H1 (cell line): Measurements from ENCODE around the gene SDHAF4. TPM values are rescaled to one million over a fixed set of nuclear protein-coding genes. Genes with fewer than 3 reads are reported as not detected.

Experiments
- ATF2 ChIP-seq: IDR thresholded peaks from 2 replicates; pipeline ENCODE4 v1.6.1; 2012; ENCODE audit warnings: low read length, inconsistent platforms
- CBX8 ChIP-seq: fragments of 300-800, 300-1000 bp; sonication (generic); IDR thresholded peaks from 2 replicates; pipeline ENCODE4 v1.7.1; 2016; ENCODE audit warnings: low read depth, low read length, borderline replicate concordance
- CEBPB ChIP-seq: IDR thresholded peaks from 2 replicates; pipeline ENCODE4 v1.6.1; 2012; ENCODE audit warnings: low read depth, low read length
- KDM5A ChIP-seq: fragments of 200-600 bp; IDR thresholded peaks from 2 replicates; pipeline ENCODE4 v1.7.1; 2012; ENCODE audit warnings: mild to moderate bottlenecking, low read length, inconsistent platforms, mixed read lengths
- SUZ12 ChIP-seq: fragments of 200-600 bp; sonication (generic); IDR thresholded peaks from 2 replicates; pipeline ENCODE4 v1.6.1; 2012; ENCODE audit warnings: mild to moderate bottlenecking, inconsistent platforms, low read length, moderate library complexity, mixed read lengths
- TAF7 ChIP-seq: optimal IDR thresholded peaks from 2 replicates; pipeline ENCODE3; 2011; ENCODE audit warnings: low read depth, mild to moderate bottlenecking, inconsistent platforms, low read length, moderate library complexity, borderline replicate concordance
- polyA plus RNA-seq, 7 experiments: library from polyadenylated mRNA; depleted of rRNA in 3 of 7; stranded (reverse) in 5 of 7; unstranded in 2 of 7; fragments of >200 nt in 5 of 7; fragments of 200-250 nt in 2 of 7; gene quantifications; 1 replicate in 5 of 7; 2 replicates in 1 of 7; 4 replicates in 1 of 7; pipeline versions ENCODE4 v1.2.1 to v1.2.3, GENCODE V29; 2011 to 2013; ENCODE audit warnings: missing spikeins in 2 of 7, mixed read lengths in 2 of 7
- total RNA-seq: library from RNA; stranded (reverse); fragmentation: NEBNext Ultra II Directional; extraction: Animal tissue kit (Norgen Biotek cat#: 25700); gene quantifications from 2 replicates; pipeline ENCODE4 v1.2.1, GENCODE V29; 2021
- TF ChIP-seq, protein P1 (sequence below): fragments of 300-600 bp; sonication (generic); IDR thresholded peaks from 2 replicates; pipeline ENCODE4 v1.7.1; 2012; ENCODE audit warnings: low read length, moderate library complexity, mild to moderate bottlenecking, inconsistent platforms; ENCODE audit not compliant: insufficient replicate concordance
- TF ChIP-seq, protein P2 (sequence below): IDR thresholded peaks from 2 replicates; pipeline ENCODE4 v1.6.1; 2012; ENCODE audit warnings: inconsistent platforms
- TF ChIP-seq, protein P3 (sequence below): IDR thresholded peaks from 2 replicates; pipeline ENCODE4 v1.6.1; 2012; ENCODE audit warnings: inconsistent platforms

Gene SDHAF4
- total and polyA plus RNA-seq, 2 of the 8 experiments (the other 6 are each of a cell fraction or from before 2014, with no cell fraction given) = 9.8 to 14.9 TPM

GRCh38 chr6:70547905-70548304 is 18.8 kb upstream of the SDHAF4 start (continued):
- TF ChIP-seq, protein P1, sequence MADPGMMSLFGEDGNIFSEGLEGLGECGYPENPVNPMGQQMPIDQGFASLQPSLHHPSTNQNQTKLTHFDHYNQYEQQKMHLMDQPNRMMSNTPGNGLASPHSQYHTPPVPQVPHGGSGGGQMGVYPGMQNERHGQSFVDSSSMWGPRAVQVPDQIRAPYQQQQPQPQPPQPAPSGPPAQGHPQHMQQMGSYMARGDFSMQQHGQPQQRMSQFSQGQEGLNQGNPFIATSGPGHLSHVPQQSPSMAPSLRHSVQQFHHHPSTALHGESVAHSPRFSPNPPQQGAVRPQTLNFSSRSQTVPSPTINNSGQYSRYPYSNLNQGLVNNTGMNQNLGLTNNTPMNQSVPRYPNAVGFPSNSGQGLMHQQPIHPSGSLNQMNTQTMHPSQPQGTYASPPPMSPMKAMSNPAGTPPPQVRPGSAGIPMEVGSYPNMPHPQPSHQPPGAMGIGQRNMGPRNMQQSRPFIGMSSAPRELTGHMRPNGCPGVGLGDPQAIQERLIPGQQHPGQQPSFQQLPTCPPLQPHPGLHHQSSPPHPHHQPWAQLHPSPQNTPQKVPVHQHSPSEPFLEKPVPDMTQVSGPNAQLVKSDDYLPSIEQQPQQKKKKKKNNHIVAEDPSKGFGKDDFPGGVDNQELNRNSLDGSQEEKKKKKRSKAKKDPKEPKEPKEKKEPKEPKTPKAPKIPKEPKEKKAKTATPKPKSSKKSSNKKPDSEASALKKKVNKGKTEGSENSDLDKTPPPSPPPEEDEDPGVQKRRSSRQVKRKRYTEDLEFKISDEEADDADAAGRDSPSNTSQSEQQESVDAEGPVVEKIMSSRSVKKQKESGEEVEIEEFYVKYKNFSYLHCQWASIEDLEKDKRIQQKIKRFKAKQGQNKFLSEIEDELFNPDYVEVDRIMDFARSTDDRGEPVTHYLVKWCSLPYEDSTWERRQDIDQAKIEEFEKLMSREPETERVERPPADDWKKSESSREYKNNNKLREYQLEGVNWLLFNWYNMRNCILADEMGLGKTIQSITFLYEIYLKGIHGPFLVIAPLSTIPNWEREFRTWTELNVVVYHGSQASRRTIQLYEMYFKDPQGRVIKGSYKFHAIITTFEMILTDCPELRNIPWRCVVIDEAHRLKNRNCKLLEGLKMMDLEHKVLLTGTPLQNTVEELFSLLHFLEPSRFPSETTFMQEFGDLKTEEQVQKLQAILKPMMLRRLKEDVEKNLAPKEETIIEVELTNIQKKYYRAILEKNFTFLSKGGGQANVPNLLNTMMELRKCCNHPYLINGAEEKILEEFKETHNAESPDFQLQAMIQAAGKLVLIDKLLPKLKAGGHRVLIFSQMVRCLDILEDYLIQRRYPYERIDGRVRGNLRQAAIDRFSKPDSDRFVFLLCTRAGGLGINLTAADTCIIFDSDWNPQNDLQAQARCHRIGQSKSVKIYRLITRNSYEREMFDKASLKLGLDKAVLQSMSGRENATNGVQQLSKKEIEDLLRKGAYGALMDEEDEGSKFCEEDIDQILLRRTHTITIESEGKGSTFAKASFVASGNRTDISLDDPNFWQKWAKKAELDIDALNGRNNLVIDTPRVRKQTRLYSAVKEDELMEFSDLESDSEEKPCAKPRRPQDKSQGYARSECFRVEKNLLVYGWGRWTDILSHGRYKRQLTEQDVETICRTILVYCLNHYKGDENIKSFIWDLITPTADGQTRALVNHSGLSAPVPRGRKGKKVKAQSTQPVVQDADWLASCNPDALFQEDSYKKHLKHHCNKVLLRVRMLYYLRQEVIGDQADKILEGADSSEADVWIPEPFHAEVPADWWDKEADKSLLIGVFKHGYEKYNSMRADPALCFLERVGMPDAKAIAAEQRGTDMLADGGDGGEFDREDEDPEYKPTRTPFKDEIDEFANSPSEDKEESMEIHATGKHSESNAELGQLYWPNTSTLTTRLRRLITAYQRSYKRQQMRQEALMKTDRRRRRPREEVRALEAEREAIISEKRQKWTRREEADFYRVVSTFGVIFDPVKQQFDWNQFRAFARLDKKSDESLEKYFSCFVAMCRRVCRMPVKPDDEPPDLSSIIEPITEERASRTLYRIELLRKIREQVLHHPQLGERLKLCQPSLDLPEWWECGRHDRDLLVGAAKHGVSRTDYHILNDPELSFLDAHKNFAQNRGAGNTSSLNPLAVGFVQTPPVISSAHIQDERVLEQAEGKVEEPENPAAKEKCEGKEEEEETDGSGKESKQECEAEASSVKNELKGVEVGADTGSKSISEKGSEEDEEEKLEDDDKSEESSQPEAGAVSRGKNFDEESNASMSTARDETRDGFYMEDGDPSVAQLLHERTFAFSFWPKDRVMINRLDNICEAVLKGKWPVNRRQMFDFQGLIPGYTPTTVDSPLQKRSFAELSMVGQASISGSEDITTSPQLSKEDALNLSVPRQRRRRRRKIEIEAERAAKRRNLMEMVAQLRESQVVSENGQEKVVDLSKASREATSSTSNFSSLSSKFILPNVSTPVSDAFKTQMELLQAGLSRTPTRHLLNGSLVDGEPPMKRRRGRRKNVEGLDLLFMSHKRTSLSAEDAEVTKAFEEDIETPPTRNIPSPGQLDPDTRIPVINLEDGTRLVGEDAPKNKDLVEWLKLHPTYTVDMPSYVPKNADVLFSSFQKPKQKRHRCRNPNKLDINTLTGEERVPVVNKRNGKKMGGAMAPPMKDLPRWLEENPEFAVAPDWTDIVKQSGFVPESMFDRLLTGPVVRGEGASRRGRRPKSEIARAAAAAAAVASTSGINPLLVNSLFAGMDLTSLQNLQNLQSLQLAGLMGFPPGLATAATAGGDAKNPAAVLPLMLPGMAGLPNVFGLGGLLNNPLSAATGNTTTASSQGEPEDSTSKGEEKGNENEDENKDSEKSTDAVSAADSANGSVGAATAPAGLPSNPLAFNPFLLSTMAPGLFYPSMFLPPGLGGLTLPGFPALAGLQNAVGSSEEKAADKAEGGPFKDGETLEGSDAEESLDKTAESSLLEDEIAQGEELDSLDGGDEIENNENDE = no peak
- TF ChIP-seq, protein P2, sequence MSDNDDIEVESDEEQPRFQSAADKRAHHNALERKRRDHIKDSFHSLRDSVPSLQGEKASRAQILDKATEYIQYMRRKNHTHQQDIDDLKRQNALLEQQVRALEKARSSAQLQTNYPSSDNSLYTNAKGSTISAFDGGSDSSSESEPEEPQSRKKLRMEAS = no peak
- TF ChIP-seq, protein P3, sequence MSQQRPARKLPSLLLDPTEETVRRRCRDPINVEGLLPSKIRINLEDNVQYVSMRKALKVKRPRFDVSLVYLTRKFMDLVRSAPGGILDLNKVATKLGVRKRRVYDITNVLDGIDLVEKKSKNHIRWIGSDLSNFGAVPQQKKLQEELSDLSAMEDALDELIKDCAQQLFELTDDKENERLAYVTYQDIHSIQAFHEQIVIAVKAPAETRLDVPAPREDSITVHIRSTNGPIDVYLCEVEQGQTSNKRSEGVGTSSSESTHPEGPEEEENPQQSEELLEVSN = no peak
- TF ChIP-seq CBX8 (no peak), TAF7 (no peak), KDM5A (no peak), ATF2 (no peak), SUZ12 (no peak), CEBPB (no peak)
